Measurements from ENCODE around the gene CRYGC.

CRYGC gene

GRCh38 chr2:208092093-208092832 is 37.4 kb downstream of the CRYGC start:
- DNase-seq, result no peak

- DNase-seq, result no peak
Observed at GRCh38 chr2:208090420-208090819, 39.2 kb downstream of the CRYGC start.

GRCh38 chr2:208086029-208086428 is 43.6 kb downstream of the CRYGC start:
- no peak for DNase-seq

GRCh38 chr2:208083807-208084206 is 45.8 kb downstream of the CRYGC start:
- no peak for DNase-seq

Measured in activated CD4-positive, alpha-beta T cell treated with anti-CD3 and anti-CD28 coated beads for 4 hours (primary cell).